Gastrocnemius medialis (tissue), 4 donors: ENCODE results near the gene TIMM8A.

ENCODE experiments used
- POLR2A ChIP-seq, 2 donors: fragments of 450-650 bp; IDR thresholded peaks; one replicate each; pipeline ENCODE4 v1.6.1; 2017; ENCODE audit warnings: antibody characterized with exemption in 2 of 2, mild to moderate bottlenecking in 2 of 2, moderate library complexity in 2 of 2
- TF ChIP-seq, protein P1 (sequence below), 5 experiments: fragments of 450-650 bp in 3 of 5; fragments of 200-600 bp in 2 of 5; sonication (generic) in 2 of 5; IDR thresholded peaks in 4 of 5; conservative IDR thresholded peaks in 1 of 5; 1 replicate in 4 of 5; 2 replicates in 1 of 5; pipeline ENCODE4 v1.5.1; 2016 to 2019; ENCODE audit warnings: antibody characterized with exemption in 5 of 5, mild to moderate bottlenecking in 3 of 5, moderate library complexity in 3 of 5

DNA sequence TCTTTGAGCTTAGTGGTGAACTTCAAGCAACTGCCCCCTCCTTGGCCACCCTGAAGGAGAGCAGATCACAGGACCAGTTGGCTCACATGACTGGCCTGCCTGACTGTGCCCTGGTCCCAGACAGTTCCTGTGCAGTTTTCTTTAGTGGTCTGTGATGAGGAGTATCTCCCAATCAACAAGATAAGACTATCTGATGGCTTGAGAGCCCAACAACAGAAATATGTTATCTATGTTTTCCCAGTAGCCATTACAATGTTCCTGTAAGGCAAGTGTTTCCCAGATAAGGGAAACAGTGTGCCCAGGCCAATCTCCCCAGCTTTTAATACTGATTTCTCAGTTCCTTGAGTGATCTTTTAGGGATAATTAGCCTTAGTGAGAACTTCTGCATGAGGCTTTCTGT is 14.2 kb upstream of the TIMM8A start:
- TF ChIP-seq, protein P1, sequence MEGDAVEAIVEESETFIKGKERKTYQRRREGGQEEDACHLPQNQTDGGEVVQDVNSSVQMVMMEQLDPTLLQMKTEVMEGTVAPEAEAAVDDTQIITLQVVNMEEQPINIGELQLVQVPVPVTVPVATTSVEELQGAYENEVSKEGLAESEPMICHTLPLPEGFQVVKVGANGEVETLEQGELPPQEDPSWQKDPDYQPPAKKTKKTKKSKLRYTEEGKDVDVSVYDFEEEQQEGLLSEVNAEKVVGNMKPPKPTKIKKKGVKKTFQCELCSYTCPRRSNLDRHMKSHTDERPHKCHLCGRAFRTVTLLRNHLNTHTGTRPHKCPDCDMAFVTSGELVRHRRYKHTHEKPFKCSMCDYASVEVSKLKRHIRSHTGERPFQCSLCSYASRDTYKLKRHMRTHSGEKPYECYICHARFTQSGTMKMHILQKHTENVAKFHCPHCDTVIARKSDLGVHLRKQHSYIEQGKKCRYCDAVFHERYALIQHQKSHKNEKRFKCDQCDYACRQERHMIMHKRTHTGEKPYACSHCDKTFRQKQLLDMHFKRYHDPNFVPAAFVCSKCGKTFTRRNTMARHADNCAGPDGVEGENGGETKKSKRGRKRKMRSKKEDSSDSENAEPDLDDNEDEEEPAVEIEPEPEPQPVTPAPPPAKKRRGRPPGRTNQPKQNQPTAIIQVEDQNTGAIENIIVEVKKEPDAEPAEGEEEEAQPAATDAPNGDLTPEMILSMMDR (IDR thresholded peaks at IDR 0.05 in 4 of 5, conservative IDR thresholded peaks at IDR 0.05 in 1 of 5), result no peak
- TF ChIP-seq POLR2A (IDR thresholded peaks at IDR 0.05), result no peak
